Right cardiac atrium (tissue), 5 donors: ENCODE results near the gene RPUSD1. TPM values are rescaled to one million over a fixed set of nuclear protein-coding genes. Genes with fewer than 3 reads are reported as not detected.

Experiments
- ATAC-seq, 2 donors: fragments of 200-7000 bp; cut with Tn5 transposase; one replicate each; pipeline versions ENCODE4 v1.8.0 to v1.9.1; 2020; ENCODE audit warnings: moderate library complexity in 2 of 2, mild to moderate bottlenecking in 1 of 2
- DNase-seq, 3 donors: peaks; one replicate each; pipeline ENCODE4 v3.0.0-alpha.2; 2020
- H3K27ac ChIP-seq: one replicate; pipeline ENCODE4 v1.5.1; 2013; ENCODE audit warnings: mild to moderate bottlenecking, low read length, control low read depth, moderate library complexity
- H3K27me3 ChIP-seq: one replicate; pipeline ENCODE4 v1.6.1; 2013; ENCODE audit not compliant: control insufficient read depth, insufficient read depth
- H3K4me1 ChIP-seq: one replicate; pipeline ENCODE4 v1.6.1; 2013; ENCODE audit warnings: low read length; ENCODE audit not compliant: control insufficient read depth, insufficient read depth
- H3K4me3 ChIP-seq: one replicate; pipeline ENCODE4 v1.5.1; 2013; ENCODE audit warnings: low read length, control low read depth
- H3K9me3 ChIP-seq: one replicate; pipeline ENCODE4 v1.6.1; 2013; ENCODE audit warnings: low read length; ENCODE audit not compliant: control insufficient read depth
- WGBS: extraction: QIAGEN DNeasy Blood & Tissue Kit; methylation state at CpG from one replicate; pipeline ENCODE4 v1.1.7; 2013; 5-methylcytosine and 5-hydroxymethylcytosine counted together
- intact Hi-C, 4 donors: fragments of 100-400 bp; cut with DNase I; formaldehyde crosslinking; loops; one replicate each; pipeline versions ENCODE4 v1.11.0 to v1.14.0; 2022 to 2023
- polyA plus RNA-seq: library from polyadenylated mRNA; stranded (reverse); fragments of 200-250 nt; gene quantifications from one replicate; pipeline ENCODE4 v1.2.3, GENCODE V29; 2013
- total RNA-seq, 4 donors: library from RNA; stranded (reverse); fragmentation: NEBNext Ultra II Directional; extraction: Animal tissue kit (Norgen Biotek cat#: 25700); gene quantifications; one replicate each; pipeline ENCODE4 v1.2.1, GENCODE V29; 2021
- donor health status: healthy with polysubstance abuse.
- donor health status: DM: no; HTN: yes; CAD: no.
- donor health status: DM: no; HTN: no; CAD: no.
- donor health status: DM: no; HTN: yes; CAD: no; lungs with severe emphysema.
- donor health status: DM: yes; HTN: yes; CAD: no.

Gene RPUSD1
- total and polyA plus RNA-seq, 5 donors = 9.3 to 11.8 (median 10.0) TPM

DNA sequence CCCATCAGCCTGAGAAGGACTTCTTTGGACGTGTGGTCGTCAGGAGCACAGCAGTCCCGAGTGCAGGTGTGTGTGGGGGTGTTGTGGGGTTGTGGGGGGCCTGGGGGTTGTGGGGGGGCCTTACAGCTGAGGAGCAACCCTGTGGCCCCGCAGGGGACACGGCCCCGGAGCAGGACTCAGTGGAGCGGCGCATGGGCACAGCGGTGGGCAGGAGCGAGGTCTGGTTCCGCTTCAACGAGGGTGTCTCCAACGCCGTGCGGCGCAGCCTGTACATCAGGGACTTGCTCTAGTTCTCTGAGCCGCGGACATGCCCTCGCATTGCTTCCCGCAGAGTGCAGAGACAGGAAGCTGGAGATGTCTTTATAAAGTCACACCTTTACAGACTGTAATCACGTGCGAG is 9.5 kb upstream of the RPUSD1 start:
- DNase-seq (no peak), ATAC-seq (no peak)
- Histone ChIP-seq H3K27ac (no peak overlapping the region), H3K4me3 (no peak overlapping the region), H3K4me1 (no peaks in the 10 kb centered on the region), H3K27me3 (no peaks in the 10 kb centered on the region), H3K9me3 (no peaks in the 10 kb centered on the region)
- intact Hi-C loops = no loop called here
- 93% methylated on average over 22 of the region's 22 CpGs for WGBS

DNA sequence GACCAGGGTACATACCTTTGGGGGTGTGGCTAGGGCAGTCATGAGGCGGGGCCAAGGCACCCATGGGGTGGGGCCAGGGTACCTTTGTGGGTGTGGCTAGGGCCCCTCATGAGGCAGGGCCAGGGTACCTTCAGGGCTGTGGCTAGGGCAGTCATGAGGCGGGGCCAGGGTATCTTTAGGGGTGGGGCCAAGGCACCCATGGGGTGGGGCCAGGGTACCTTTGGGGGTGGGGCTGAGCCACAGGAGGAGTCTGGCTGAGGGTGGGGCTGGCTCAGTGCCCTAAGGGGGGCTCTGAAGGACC is 8.9 kb upstream of the RPUSD1 start:
- H3K9me3 ChIP-seq = no peaks in the 10 kb centered on the region
- H3K4me1 ChIP-seq = no peaks in the 10 kb centered on the region
- DNase-seq (no peak), ATAC-seq (no peak)
- no peaks in the 10 kb centered on the region for H3K27me3 ChIP-seq
- H3K4me3 ChIP-seq = no peak overlapping the region
- WGBS = 100% methylated on average over 2 of the region's 2 CpGs
- intact Hi-C loops = no loop called here
- H3K27ac ChIP-seq = no peak overlapping the region

DNA sequence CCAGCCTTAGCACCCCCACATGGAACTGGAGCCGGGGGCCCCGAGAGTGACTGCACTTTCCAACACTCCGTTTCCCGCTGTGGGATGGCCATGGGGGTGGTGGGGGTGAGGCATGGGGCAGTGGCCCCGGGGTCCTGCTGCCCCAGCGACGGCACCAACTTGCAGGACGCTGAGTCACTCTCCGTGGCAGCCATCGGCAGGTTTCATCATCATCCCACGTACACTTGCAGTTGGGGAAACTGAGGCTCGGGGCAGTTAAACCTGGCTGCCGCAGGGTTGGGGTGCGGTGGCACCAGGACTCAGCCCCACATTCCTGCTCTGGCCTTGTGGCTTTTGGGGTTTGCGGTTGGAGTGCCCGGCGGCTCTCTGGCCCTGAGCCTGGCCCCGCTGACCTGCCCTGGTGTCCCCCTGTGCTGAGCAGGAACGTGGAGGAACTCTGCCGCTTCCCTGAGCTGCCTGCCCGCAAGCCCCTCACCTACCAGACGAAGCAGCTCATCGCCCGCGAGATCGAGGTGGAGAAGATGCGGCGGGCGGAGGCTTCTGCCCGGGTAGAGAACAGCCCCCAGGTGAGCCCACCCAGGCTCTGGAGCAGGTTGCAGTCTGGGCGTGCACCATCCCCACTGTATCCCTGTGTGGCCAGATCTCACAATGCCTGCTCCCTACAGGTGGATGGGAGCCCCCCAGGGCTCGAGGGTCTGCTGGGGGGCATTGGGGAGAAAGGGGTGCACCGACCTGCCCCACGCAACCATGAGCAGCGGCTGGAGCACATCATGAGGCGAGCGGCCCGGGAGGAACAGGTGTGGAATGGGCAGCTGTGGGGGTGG is 8.3 kb upstream of the RPUSD1 start:
- Histone ChIP-seq H3K4me3 (no peak overlapping the region), H3K27me3 (no peaks in the 10 kb centered on the region), H3K4me1 (no peaks in the 10 kb centered on the region), H3K27ac (no peak overlapping the region), H3K9me3 (no peaks in the 10 kb centered on the region)
- no peak for ATAC-seq
- no peak for DNase-seq
- WGBS = 93% methylated on average over 38 of the region's 38 CpGs
- intact Hi-C loops = no loop called here

DNA sequence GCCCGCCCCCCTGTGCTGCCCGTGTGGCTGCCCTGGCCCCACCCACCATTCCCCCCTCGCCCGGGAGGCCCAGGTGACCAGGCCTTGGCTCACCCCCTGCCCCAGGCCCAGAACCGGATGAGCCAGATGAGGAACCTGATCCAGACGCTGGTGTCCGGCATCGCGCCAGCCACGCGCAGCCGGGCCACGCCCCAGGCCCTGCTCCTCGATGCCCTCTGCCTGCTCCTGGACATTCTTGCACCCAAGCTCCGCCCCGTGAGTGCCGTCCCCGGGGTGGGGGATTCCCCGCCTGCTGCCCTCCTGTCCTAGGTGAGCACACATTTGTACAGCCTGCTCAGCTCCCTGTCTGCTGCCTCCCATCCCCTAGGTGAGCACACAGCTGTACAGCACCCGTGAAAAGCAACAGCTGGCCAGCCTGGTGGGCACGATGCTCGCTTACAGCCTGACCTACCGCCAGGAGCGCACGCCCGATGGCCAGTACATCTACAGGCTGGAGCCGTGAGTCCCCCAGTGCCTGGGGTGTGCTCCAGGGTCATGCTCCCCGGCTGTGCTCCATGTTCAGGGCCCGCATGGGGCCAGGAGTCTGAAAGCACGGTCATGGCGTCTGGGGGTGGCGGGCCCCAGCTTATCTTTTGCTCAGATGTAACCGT is 7.5 kb upstream of the RPUSD1 start:
- H3K4me3 ChIP-seq = no peak overlapping the region
- H3K27ac ChIP-seq = no peak overlapping the region
- intact Hi-C loops = no loop called here
- H3K9me3 ChIP-seq = no peaks in the 10 kb centered on the region
- DNase-seq (no peak), ATAC-seq (no peak)
- H3K27me3 ChIP-seq = no peaks in the 10 kb centered on the region
- WGBS = 88% methylated on average over 32 of the region's 33 CpGs
- H3K4me1 ChIP-seq = no peaks in the 10 kb centered on the region

DNA sequence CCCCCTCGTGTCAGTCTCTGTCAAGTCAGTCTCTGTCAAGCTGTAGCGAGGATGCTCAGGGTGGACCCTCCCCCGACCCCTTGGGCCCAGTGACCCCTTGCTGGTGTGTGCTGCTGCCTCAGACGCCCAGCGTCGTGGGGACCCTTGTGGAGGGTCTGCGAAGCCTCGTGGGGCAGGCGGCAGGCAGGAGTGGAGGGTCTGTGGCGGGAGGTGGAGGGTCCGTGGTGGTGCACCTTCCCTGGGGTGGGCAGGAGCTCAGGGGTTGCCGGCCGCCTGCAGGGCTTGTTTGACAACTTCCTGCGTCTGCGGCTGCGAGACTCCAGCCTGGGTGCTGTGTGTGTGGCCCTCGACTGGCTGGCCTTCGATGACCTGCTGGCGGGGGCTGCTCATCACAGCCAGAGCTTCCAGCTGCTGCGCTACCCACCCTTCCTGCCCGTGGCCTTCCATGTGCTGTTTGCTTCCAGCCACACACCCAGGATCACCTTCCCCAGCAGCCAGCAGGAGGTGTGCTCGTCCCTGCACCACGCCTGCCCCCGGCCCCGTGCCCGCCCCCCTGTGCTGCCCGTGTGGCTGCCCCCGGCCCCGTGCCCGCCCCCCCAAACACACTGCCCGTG is 6.8 kb upstream of the RPUSD1 start:
- no peak for ATAC-seq
- WGBS = 86% methylated on average over 31 of the region's 31 CpGs
- intact Hi-C loops = no loop called here

DNA sequence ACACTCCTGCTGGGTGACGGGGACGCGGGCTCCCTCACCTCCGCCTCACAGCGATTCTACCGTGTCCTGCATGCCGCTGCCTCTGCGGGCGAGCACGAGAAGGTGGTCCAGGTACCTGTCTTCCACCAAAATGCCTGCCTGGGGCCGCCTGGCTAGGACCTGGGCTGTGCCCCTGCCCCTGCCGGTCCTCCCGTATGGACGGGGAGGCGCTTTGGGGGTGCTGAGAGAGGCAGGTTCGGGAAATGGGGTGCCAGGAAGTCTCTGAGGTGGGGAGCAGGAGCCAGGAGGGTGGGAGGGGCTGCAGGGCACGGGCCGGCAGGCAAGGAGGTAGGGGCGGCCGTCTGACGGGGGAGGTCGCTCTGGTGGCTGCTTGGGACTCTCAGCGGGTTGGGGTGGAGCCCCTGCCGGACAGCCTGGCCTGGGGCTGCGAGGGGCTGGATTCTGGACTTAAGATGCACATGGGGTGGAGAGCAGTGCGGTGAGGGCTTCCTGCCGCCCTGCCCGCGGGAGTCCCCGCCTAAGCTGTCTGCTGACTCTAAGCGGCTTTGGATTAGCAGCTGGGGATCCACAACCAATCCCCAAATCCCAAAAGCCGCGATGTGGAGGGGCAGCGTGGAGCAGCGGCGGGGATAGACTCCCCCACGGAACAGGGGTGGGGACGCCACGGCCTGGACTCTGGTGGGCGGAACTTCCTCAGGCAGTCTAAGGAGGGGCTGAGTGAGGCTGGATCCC is 6.1 kb upstream of the RPUSD1 start:
- H3K4me1 ChIP-seq = no peaks in the 10 kb centered on the region
- 88% methylated on average over 40 of the region's 40 CpGs for WGBS
- no peaks in the 10 kb centered on the region for H3K9me3 ChIP-seq
- H3K27ac ChIP-seq = no peak overlapping the region
- intact Hi-C loops = no loop called here
- ATAC-seq (no peak), DNase-seq (no peak)
- no peak overlapping the region for H3K4me3 ChIP-seq
- no peaks in the 10 kb centered on the region for H3K27me3 ChIP-seq

More for the DNA sequence above, 6.8 kb upstream of the RPUSD1 start:
- no peak overlapping the region for H3K4me3 ChIP-seq
- no peak for DNase-seq
- H3K4me1 ChIP-seq = no peaks in the 10 kb centered on the region
- no peaks in the 10 kb centered on the region for H3K27me3 ChIP-seq
- no peaks in the 10 kb centered on the region for H3K9me3 ChIP-seq
- no peak overlapping the region for H3K27ac ChIP-seq

DNA sequence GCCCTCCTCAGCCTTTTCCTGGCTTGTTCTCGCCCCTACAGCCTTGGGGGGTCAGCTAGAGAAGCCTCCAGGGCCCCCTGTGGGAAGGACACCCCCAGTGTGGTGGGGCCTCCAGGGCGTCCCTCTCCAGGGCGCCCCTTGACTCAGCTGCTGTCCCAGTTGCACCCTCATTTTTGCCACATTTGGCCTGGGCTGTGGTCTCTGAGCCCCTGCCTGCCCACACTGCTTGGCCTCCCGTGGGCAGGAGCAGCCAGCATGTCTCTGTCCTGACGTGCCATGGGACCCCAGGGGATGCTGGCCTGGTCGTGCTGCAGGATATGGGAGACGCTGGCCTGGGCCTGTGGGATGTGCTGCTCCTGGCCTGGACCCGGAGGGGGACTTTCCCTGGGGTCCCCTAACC is 5.2 kb upstream of the RPUSD1 start:
- H3K27ac ChIP-seq = no peak overlapping the region
- DNase-seq (no peak), ATAC-seq (no peak)
- H3K27me3 ChIP-seq = no peaks in the 10 kb centered on the region
- 78% methylated on average over 8 of the region's 8 CpGs for WGBS
- no peaks in the 10 kb centered on the region for H3K4me1 ChIP-seq
- no peaks in the 10 kb centered on the region for H3K9me3 ChIP-seq
- no peak overlapping the region for H3K4me3 ChIP-seq
- intact Hi-C loops = no loop called here

DNA sequence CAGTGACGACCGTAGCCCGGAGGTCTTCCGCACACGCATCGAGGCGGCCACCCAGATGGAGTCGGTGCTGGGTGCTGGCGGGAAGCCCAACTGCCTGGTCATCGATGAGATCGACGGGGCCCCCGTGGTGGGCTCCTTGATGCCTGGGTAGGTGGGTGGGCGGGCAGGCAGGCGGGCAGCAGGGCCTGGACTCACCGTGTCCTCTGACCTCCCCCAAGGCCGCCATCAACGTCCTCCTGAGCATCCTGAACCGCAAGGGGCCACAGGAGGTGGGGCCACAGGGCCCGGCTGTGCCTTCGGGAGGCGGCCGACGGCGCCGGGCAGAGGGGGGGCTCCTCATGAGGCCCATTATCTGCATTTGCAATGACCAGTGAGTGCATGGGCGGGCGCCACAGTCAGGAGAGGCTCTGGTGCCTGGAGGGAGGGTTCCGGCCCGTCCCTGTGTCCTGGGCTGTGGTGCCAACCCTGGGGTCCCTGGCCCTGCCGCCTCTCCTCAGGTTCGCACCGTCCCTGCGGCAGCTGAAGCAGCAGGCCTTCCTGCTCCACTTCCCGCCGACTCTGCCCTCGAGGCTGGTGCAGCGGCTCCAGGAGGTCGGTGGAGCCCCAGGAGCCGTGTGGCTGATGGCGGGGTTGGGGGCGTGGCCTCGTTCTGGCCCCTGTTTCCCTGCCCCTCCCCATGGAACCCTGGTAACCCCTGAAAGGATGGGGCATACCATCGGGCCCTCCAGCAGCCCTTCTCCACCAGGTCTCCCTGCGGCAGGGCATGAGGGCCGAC is 4.2 kb upstream of the RPUSD1 start:
- intact Hi-C loops = no loop called here
- peaks cover 3% of the 10 kb centered on the region for H3K4me1 ChIP-seq
- H3K27ac ChIP-seq = no peak overlapping the region
- no peak overlapping the region for H3K4me3 ChIP-seq
- 86% methylated on average over 46 of the region's 46 CpGs for WGBS
- H3K27me3 ChIP-seq = no peaks in the 10 kb centered on the region
- ATAC-seq (no peak), DNase-seq (no peak)
- H3K9me3 ChIP-seq = no peaks in the 10 kb centered on the region

DNA sequence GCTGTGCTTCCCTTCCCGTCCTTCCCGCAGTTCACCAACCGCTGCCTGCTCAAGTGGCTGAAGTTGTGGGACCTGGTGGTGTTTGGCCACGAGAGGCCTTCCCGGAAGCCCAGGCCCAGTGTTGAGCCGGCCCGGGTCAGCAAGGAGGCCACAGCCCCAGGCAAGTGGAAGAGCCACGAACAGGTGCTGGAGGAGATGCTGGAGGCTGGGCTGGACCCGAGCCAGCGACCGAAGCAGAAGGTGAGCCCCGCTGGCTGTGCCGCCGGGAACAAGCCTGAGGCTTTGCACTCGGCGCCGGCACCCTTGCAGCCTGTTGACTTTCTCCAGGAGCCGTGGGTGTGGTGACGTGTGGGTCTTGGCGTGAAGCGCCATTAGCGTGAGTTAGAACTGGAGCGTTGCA is 3.0 kb upstream of the RPUSD1 start:
- H3K9me3 ChIP-seq = no peaks in the 10 kb centered on the region
- H3K4me1 ChIP-seq = peaks cover 4% of the 10 kb centered on the region
- H3K27ac ChIP-seq = no peak overlapping the region
- intact Hi-C loops = no loop called here
- DNase-seq (no peak), ATAC-seq (no peak)
- no peak overlapping the region for H3K4me3 ChIP-seq
- H3K27me3 ChIP-seq = no peaks in the 10 kb centered on the region
- 95% methylated on average over 23 of the region's 23 CpGs for WGBS

DNA sequence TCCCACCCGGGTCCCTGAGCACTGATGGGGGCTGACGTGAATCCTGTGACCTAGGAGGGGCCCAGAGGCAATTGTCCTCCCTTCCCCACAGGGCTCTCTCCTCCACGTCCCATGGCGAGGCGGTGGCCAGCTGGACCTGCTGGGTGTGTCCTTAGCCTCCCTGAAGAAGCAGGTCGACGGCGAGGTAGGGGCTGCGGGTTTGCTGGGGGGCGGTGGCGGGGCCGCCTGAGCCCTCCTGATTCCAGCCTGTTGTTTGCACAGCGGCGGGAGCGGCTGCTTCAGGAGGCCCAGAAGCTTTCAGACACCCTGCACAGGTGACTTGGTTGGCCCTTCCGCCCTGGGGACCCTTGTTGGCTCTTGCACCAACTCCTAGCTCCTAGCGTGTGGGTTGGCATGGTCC is 1.9 kb upstream of the RPUSD1 start:
- ATAC-seq = no peak
- 94% methylated on average over 17 of the region's 17 CpGs for WGBS
- H3K9me3 ChIP-seq = no peaks in the 10 kb centered on the region
- no peak overlapping the region for H3K4me3 ChIP-seq
- intact Hi-C loops = no loop called here
- no peaks in the 10 kb centered on the region for H3K27me3 ChIP-seq
- no peak overlapping the region for H3K27ac ChIP-seq
- H3K4me1 ChIP-seq = peaks cover 4% of the 10 kb centered on the region
- DNase-seq = no peak
